ENCODE results near the gene C12orf50.
A peak's percentile ranks its signal among the peaks of the same experiment; 100 is the strongest.
"Not testable (repeated sequence)": the region's sequence is repeated elsewhere in the genome, so short reads cannot be mapped to it uniquely, and the experiment has no call there.

The C12orf50 gene

GRCh38 chr12:87985069-87985675 lies 44.0 kb downstream of the C12orf50 start:
- DNase-seq = no peak

- no peak for DNase-seq
Observed at GRCh38 chr12:87982208-87982607, 47.0 kb downstream of the C12orf50 start.

GRCh38 chr12:87981495-87981894 lies 47.7 kb downstream of the C12orf50 start:
- DNase-seq = no peak

- no peak for DNase-seq
Observed at GRCh38 chr12:87975879-87976278, 53.3 kb downstream of the C12orf50 start.

- DNase-seq = no peak
Observed at GRCh38 chr12:87967871-87968270, 61.3 kb downstream of the C12orf50 start.

GRCh38 chr12:87960566-87960965 lies 68.6 kb downstream of the C12orf50 start:
- no peak for DNase-seq

- not testable (repeated sequence) for DNase-seq
Observed at GRCh38 chr12:87954028-87954427, 75.2 kb downstream of the C12orf50 start.

GRCh38 chr12:87953256-87953860 lies 75.8 kb downstream of the C12orf50 start:
- DNase-seq = peak; percentile 28

- no peak for DNase-seq
Observed at GRCh38 chr12:87952850-87953249, 76.4 kb downstream of the C12orf50 start.

GRCh38 chr12:87952223-87952622 lies 77.0 kb downstream of the C12orf50 start:
- no peak for DNase-seq

- no peak for DNase-seq
Observed at GRCh38 chr12:87943762-87944161, 85.4 kb downstream of the C12orf50 start.

GRCh38 chr12:87943023-87943422 lies 86.2 kb downstream of the C12orf50 start:
- DNase-seq = no peak

- DNase-seq = no peak
Observed at GRCh38 chr12:87939182-87939581, 90.0 kb downstream of the C12orf50 start.

GRCh38 chr12:87935216-87935615 lies 94.0 kb downstream of the C12orf50 start:
- DNase-seq = no peak

GRCh38 chr12:87933991-87934390 lies 95.2 kb downstream of the C12orf50 start:
- DNase-seq = no peak

GRCh38 chr12:87931812-87932211 lies 97.4 kb downstream of the C12orf50 start:
- DNase-seq = no peak

- no peak for DNase-seq
Observed at GRCh38 chr12:87930627-87931026, 98.6 kb downstream of the C12orf50 start.

All from femur (tissue), 1 donor.